H1 (cell line): Measurements from ENCODE around the gene WIPI1. TPM values are rescaled to one million over a fixed set of nuclear protein-coding genes. Genes with fewer than 3 reads are reported as not detected.

ENCODE experiments used
- CTCF ChIA-PET: fragments of 300-600 bp; sonication (Branson Sonifier 250); formaldehyde crosslinking; loops from one replicate; lab custom pipeline; 2021; ENCODE audit not compliant: partially characterized antibody; lab: Charles Lee
- POLR2A ChIA-PET: fragments of 300-600 bp; sonication (Branson Sonifier 250); formaldehyde crosslinking; loops from one replicate; lab custom pipeline; 2021; ENCODE audit warnings: inconsistent platforms; ENCODE audit not compliant: partially characterized antibody; lab: Charles Lee
- DNase-seq, 2 experiments: peaks; one replicate each; pipeline versions ENCODE4 v3.0.0 to v3.0.0-alpha.2; 2010 to 2022; ENCODE audit warnings: low spot score in 2 of 2, low read depth in 1 of 2, mixed read lengths in 1 of 2
- FAIRE-seq: peaks from 2 replicates; lab custom pipeline; 2011; peaks lifted over from hg19 to GRCh38; lab: Jason Lieb, UNC
- H2AFZ ChIP-seq: 2 replicates; pipeline ENCODE4 v1.8.1; 2012; ENCODE audit warnings: low read length, inconsistent platforms
- H2AK5ac ChIP-seq: 2 replicates; pipeline ENCODE4 v1.6.1; 2013; ENCODE audit warnings: low read depth, low read length
- H2BK120ac ChIP-seq: replicated peaks from 2 replicates; pipeline ENCODE3; 2013; ENCODE audit warnings: low read depth, low read length, inconsistent platforms
- H2BK12ac ChIP-seq: 2 replicates; pipeline ENCODE4 v1.6.1; 2013; ENCODE audit warnings: low read depth, low read length
- H2BK15ac ChIP-seq: 2 replicates; pipeline ENCODE4 v1.6.1; 2013; ENCODE audit warnings: low read length
- H2BK20ac ChIP-seq: 2 replicates; pipeline ENCODE4 v1.6.1; 2013; ENCODE audit warnings: low read length
- H2BK5ac ChIP-seq: 2 replicates; pipeline ENCODE4 v1.6.1; 2013; ENCODE audit warnings: low read depth, low read length
- H3K14ac ChIP-seq: 2 replicates; pipeline ENCODE4 v1.6.1; 2013; ENCODE audit warnings: inconsistent platforms; ENCODE audit not compliant: insufficient read length
- H3K18ac ChIP-seq: 2 replicates; pipeline ENCODE4 v1.6.1; 2013; ENCODE audit warnings: low read length; ENCODE audit errors: extremely low read depth
- H3K23ac ChIP-seq: 2 replicates; pipeline ENCODE4 v1.6.1; 2013; ENCODE audit warnings: inconsistent platforms; ENCODE audit not compliant: insufficient read length
- H3K23me2 ChIP-seq: 2 replicates; pipeline ENCODE4 v1.6.1; 2013; ENCODE audit warnings: low read depth, low read length
- H3K27ac ChIP-seq: 2 replicates; pipeline ENCODE4 v1.6.1; 2011; ENCODE audit warnings: low read depth, low read length, inconsistent platforms
- H3K27me3 ChIP-seq, 4 experiments: replicated peaks in 1 of 4; 1 replicate in 1 of 4; 2 replicates in 3 of 4; pipeline versions ENCODE4 v1.6.1 to v1.8.1; 2011 to 2013; ENCODE audit warnings: low read length in 3 of 4, mild to moderate bottlenecking in 3 of 4, inconsistent platforms in 2 of 4, mixed read lengths in 2 of 4, moderate library complexity in 1 of 4; ENCODE audit not compliant: control insufficient read depth in 3 of 4, insufficient read depth in 3 of 4; ENCODE audit errors: extremely low read depth in 1 of 4
- H3K36me3 ChIP-seq, 4 experiments: 2 replicates each; pipeline versions ENCODE4 v1.6.1 to v1.8.1; 2011 to 2013; ENCODE audit warnings: mild to moderate bottlenecking in 4 of 4, low read length in 3 of 4, moderate library complexity in 2 of 4, control low read depth in 1 of 4, inconsistent platforms in 1 of 4; ENCODE audit not compliant: insufficient read depth in 4 of 4, control insufficient read depth in 2 of 4
- H3K4ac ChIP-seq: replicated peaks from 2 replicates; pipeline ENCODE3; 2013; ENCODE audit warnings: low read length, low read depth, mixed read lengths, inconsistent platforms; ENCODE audit not compliant: insufficient read length
- H3K4me1 ChIP-seq, 4 experiments: replicated peaks in 1 of 4; 1 replicate in 1 of 4; 2 replicates in 3 of 4; pipeline versions ENCODE4 v1.6.1 to v1.8.1; 2011 to 2013; ENCODE audit warnings: low read length in 3 of 4, inconsistent platforms in 2 of 4, mixed read lengths in 1 of 4; ENCODE audit not compliant: insufficient read depth in 4 of 4, control insufficient read depth in 3 of 4
- H3K4me2 ChIP-seq, 2 experiments: 2 replicates each; pipeline versions ENCODE4 v1.6.1 to v1.8.1; 2011 to 2013; ENCODE audit warnings: low read depth in 2 of 2, low read length in 2 of 2, control low read depth in 1 of 2, inconsistent platforms in 1 of 2, mild to moderate bottlenecking in 1 of 2; ENCODE audit not compliant: insufficient read depth in 1 of 2
- H3K4me3 ChIP-seq, 4 experiments: fragments of 200-600, 300-600 bp in 1 of 4; sonication (generic), shearing (Covaris generic), sonication (Bioruptor Twin) in 1 of 4; 2 replicates each; pipeline versions ENCODE4 v1.5.1 to v1.8.1; 2011 to 2016; ENCODE audit warnings: low read length in 4 of 4, low read depth in 3 of 4, control low read depth in 2 of 4, inconsistent platforms in 2 of 4, mild to moderate bottlenecking in 2 of 4, mixed read lengths in 1 of 4, moderate library complexity in 1 of 4; ENCODE audit not compliant: insufficient read depth in 2 of 4; ENCODE audit errors: extremely low read depth in 1 of 4
- H3K56ac ChIP-seq: replicated peaks from 2 replicates; pipeline ENCODE3; 2013; ENCODE audit warnings: low read depth, mild to moderate bottlenecking, mixed read lengths, low read length, inconsistent platforms; ENCODE audit not compliant: insufficient read length
- H3K79me1 ChIP-seq: 2 replicates; pipeline ENCODE4 v1.6.1; 2013; ENCODE audit warnings: low read depth, low read length, control low read depth
- H3K79me2 ChIP-seq, 2 experiments: 2 replicates each; pipeline versions ENCODE4 v1.6.1 to v1.8.1; 2012 to 2013; ENCODE audit warnings: low read length in 2 of 2, mild to moderate bottlenecking in 2 of 2, inconsistent platforms in 1 of 2; ENCODE audit not compliant: insufficient read depth in 2 of 2, control insufficient read depth in 1 of 2
- H3K9ac ChIP-seq, 4 experiments: replicated peaks in 1 of 4; 1 replicate in 1 of 4; 2 replicates in 3 of 4; pipeline versions ENCODE4 v1.6.1 to v1.8.1; 2011 to 2013; ENCODE audit warnings: low read depth in 3 of 4, low read length in 3 of 4, control low read depth in 2 of 4, mild to moderate bottlenecking in 2 of 4, moderate library complexity in 2 of 4, inconsistent platforms in 1 of 4; ENCODE audit errors: extremely low read depth in 1 of 4
- H3K9me3 ChIP-seq, 2 experiments: 2 replicates each; pipeline versions ENCODE4 v1.6.1 to v1.8.1; 2012 to 2013; ENCODE audit warnings: mild to moderate bottlenecking in 2 of 2, moderate library complexity in 2 of 2, control low read depth in 1 of 2, inconsistent platforms in 1 of 2, low read depth in 1 of 2, low read length in 1 of 2, mixed read lengths in 1 of 2; ENCODE audit not compliant: insufficient read depth in 2 of 2
- H4K20me1 ChIP-seq, 2 experiments: replicated peaks in 1 of 2; 2 replicates each; pipeline versions ENCODE3 to v1.8.1; 2011 to 2013; ENCODE audit warnings: inconsistent platforms in 2 of 2, low read length in 2 of 2, mild to moderate bottlenecking in 1 of 2; ENCODE audit not compliant: insufficient read depth in 2 of 2, control insufficient read depth in 1 of 2
- H4K5ac ChIP-seq: 2 replicates; pipeline ENCODE4 v1.6.1; 2013; ENCODE audit warnings: low read length, low read depth, mixed read lengths, inconsistent platforms; ENCODE audit not compliant: insufficient read length
- H4K8ac ChIP-seq: 2 replicates; pipeline ENCODE4 v1.8.0; 2013; ENCODE audit warnings: mild to moderate bottlenecking, moderate library complexity, low read length, inconsistent platforms; ENCODE audit not compliant: insufficient read depth; ENCODE audit errors: extremely low read depth
- H4K91ac ChIP-seq: replicated peaks from 2 replicates; pipeline ENCODE3; 2013; ENCODE audit warnings: low read length, mixed read lengths, inconsistent platforms; ENCODE audit not compliant: insufficient read length
- RAD21 ChIP-seq, 2 experiments: IDR thresholded peaks in 1 of 2; conservative IDR thresholded peaks in 1 of 2; 2 replicates each; pipeline ENCODE4 v1.6.1; 2011; ENCODE audit warnings: low read depth in 2 of 2, low read length in 2 of 2, improper control_type of control experiment in 1 of 2, inconsistent platforms in 1 of 2, mild to moderate bottlenecking in 1 of 2, moderate library complexity in 1 of 2
- TBP ChIP-seq: IDR thresholded peaks from 2 replicates; pipeline ENCODE4 v1.6.1; 2011; ENCODE audit warnings: low read depth, low read length, improper control_type of control experiment
- WGBS, 2 experiments: shearing (Covaris generic) in 1 of 2; methylation state at CpG; one replicate each; pipeline versions ENCODE4 v1.1.6 to v1.1.7; 2013 to 2015; ENCODE audit warnings: low lambda C conversion rate in 2 of 2, mixed read lengths in 2 of 2, inconsistent platforms in 1 of 2, low coverage in 1 of 2, missing lambda C conversion rate in 1 of 2; ENCODE audit not compliant: insufficient replicate concordance in 2 of 2, insufficient coverage in 1 of 2, insufficient read length in 1 of 2; ENCODE audit errors: extremely low coverage in 1 of 2, missing lambda C conversion rate in 1 of 2; 5-methylcytosine and 5-hydroxymethylcytosine counted together
- polyA plus RNA-seq, 7 experiments: library from polyadenylated mRNA; depleted of rRNA in 3 of 7; stranded (reverse) in 5 of 7; unstranded in 2 of 7; fragments of >200 nt in 5 of 7; fragments of 200-250 nt in 2 of 7; gene quantifications; 1 replicate in 5 of 7; 2 replicates in 1 of 7; 4 replicates in 1 of 7; pipeline versions ENCODE4 v1.2.1 to v1.2.3, GENCODE V29; 2011 to 2013; ENCODE audit warnings: missing spikeins in 2 of 7, mixed read lengths in 2 of 7
- total RNA-seq: library from RNA; stranded (reverse); fragmentation: NEBNext Ultra II Directional; extraction: Animal tissue kit (Norgen Biotek cat#: 25700); gene quantifications from 2 replicates; pipeline ENCODE4 v1.2.1, GENCODE V29; 2021
- TF ChIP-seq, protein P1 (sequence below), 3 experiments: IDR thresholded peaks; 1 replicate in 2 of 3; 2 replicates in 1 of 3; pipeline versions ENCODE4 v1.5.1 to v1.6.1; 2011; ENCODE audit warnings: low read length in 3 of 3, mild to moderate bottlenecking in 3 of 3, inconsistent platforms in 2 of 3, low read depth in 1 of 3, moderate library complexity in 1 of 3; ENCODE audit not compliant: insufficient read depth in 1 of 3; ENCODE audit errors: control extremely low read depth in 1 of 3

WIPI1 gene
- total and polyA plus RNA-seq, 2 of the 8 experiments (the other 6 are each of a cell fraction or from before 2014, with no cell fraction given): 16.6 to 17.4 TPM

GRCh38 chr17:68435876-68436842, 21.1 kb downstream of the WIPI1 start:
- Histone ChIP-seq H2AK5ac (no peak overlapping the region), H3K4me3 (no peak overlapping the region), H3K9ac (no peak overlapping the region), H3K23ac (no peak overlapping the region), H2BK15ac (no peak overlapping the region), H3K9me3 (no peaks in the 10 kb centered on the region), H2BK12ac (no peak overlapping the region), H3K4ac (no peak overlapping the region), H2AFZ (no peak overlapping the region), H3K36me3 (no peaks in the 10 kb centered on the region; a peak in 1 of 8 replicates), H2BK5ac (no peak overlapping the region), H4K8ac (no peak overlapping the region), H3K18ac (no peak overlapping the region), H2BK20ac (no peak overlapping the region), H3K4me1 (peaks cover 0 to 4% (median 0%) of the 10 kb centered on the region in 4 experiments; a peak in 2 of 7 replicates), H4K5ac (no peak overlapping the region), H3K23me2 (no peaks in the 10 kb centered on the region), H3K27me3 (no peaks in the 10 kb centered on the region), H3K4me2 (no peak overlapping the region), H3K56ac (no peak overlapping the region), H3K14ac (no peak overlapping the region), H4K91ac (no peak overlapping the region), H2BK120ac (no peak overlapping the region), H3K27ac (no peak overlapping the region), H3K79me2 (no peaks in the 10 kb centered on the region), H4K20me1 (no peaks in the 10 kb centered on the region), H3K79me1 (no peaks in the 10 kb centered on the region)
- DNase-seq (peak in 1 of 2 experiments; percentile 89), FAIRE-seq (peak; percentile 82)
- no peak for TF ChIP-seq TBP
- TF ChIP-seq, protein P1, sequence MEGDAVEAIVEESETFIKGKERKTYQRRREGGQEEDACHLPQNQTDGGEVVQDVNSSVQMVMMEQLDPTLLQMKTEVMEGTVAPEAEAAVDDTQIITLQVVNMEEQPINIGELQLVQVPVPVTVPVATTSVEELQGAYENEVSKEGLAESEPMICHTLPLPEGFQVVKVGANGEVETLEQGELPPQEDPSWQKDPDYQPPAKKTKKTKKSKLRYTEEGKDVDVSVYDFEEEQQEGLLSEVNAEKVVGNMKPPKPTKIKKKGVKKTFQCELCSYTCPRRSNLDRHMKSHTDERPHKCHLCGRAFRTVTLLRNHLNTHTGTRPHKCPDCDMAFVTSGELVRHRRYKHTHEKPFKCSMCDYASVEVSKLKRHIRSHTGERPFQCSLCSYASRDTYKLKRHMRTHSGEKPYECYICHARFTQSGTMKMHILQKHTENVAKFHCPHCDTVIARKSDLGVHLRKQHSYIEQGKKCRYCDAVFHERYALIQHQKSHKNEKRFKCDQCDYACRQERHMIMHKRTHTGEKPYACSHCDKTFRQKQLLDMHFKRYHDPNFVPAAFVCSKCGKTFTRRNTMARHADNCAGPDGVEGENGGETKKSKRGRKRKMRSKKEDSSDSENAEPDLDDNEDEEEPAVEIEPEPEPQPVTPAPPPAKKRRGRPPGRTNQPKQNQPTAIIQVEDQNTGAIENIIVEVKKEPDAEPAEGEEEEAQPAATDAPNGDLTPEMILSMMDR (IDR thresholded peaks at IDR 0.05; ENCODE audit: control extremely low read depth in 1 of 3, insufficient read depth in 1 of 3, low read depth in 1 of 3, low read length in 3 of 3): peak; percentile 74 to 99 (median 87)
- peak; percentile 92 to 93 for TF ChIP-seq RAD21 (IDR thresholded peaks at IDR 0.05 in 1 of 2, conservative IDR thresholded peaks at IDR 0.05 in 1 of 2; ENCODE audit: low read depth in 2 of 2, low read length in 2 of 2)
- POLR2A ChIA-PET: interaction anchor here (1.3 to 1.8 kb wide), 2 partner anchors 144 to 322 kb away, joined by 3 read pairs; no protein-coding TSS in a partner anchor
- WGBS, 2 experiments: 72% methylated on average over 20 of the region's 20 CpGs; no CpG with 5 or more reads in 1 of the 2 experiments
- CTCF ChIA-PET: interaction anchor here (0.5 to 9.3 kb wide), 40 partner anchors 8 to 269 kb away, joined by 3 to 98 read pairs (median 4); partner anchors contain the start of genes AMZ2 and WIPI1
